ENCODE results near the gene TPT1.
"Not testable (repeated sequence)": the region's sequence is repeated elsewhere in the genome, so short reads cannot be mapped to it uniquely, and the experiment has no call there.

TPT1 gene

DNA sequence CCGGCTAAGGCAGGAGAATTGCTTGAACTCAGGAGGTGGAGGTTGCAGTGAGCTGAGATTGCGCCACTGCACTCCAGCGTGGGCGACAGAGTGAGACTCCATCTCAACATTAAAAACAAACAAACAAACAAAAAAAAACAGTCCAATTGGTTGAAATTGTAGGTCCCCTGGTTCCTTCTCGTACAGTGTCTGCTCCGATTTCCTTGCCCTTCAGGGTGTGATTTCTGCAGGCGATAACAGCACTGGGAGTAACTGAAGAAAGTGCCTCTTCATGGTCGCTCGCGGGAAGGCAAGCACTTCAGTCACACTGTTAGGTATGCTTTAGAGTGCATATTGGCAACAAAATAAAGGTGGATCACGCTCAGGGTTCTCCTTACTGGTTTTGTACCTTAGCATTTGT lies 39.7 kb downstream of the TPT1 start:
- DNase-seq (ENCODE audit: low read depth): no peak

DNA sequence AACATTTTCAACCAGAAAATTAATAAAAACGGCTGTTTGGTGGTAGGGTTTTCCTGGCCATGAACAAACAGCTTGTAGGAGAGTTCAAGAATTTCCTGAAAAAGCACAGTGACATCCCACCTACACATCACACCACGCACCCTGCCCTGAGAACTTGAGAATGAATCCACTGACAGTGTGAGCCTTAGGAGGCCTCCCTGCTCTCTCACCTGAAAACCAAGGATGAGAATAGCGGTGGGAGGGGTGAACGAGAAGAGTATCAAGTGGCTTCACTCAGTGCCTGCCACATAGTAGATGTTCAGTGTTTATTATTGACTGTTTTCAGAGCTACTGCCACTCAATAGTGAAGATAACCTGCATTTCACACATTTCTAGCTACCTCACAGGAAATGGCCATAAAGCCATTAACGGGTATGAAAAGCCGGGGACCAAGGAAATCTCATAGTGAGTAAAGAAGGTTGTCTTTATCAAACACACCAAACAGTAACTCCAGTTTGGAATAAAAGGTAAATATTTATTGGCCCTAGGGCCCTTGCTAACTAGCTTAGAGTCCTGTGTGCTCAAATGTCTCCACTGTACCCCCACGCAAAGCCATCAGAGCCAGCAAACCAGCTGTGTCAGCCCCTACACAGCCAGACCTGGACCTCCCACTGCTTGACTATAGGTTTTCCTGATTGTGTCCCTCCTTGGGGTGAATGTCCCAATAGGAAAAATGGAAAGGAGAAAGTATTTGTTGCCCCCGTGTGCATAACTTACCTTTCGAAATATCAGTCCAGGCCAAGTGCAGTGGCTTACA lies 40.6 kb downstream of the TPT1 start:
- no peak for DNase-seq (ENCODE audit: low read depth)

DNA sequence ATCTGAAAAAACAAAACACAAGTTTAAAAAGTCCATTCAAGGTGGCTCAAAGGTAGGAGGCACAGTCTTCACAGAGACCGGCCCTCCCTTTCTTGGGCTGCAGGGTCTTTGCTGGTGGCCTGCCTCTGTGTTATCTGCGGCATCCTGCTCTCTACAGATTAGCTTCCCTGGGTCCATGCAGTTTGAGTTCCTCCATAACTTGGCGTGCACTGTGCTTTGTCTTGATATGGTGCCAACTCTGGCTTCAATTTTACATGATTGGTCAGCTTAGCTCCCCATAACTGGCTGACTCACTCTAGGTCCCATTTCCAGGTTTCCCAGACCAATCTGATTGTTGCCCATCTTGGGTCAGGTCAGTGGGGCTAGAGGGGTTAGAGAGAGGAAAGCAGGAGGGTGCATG lies 41.8 kb downstream of the TPT1 start:
- no peak for DNase-seq (ENCODE audit: low read depth)

DNA sequence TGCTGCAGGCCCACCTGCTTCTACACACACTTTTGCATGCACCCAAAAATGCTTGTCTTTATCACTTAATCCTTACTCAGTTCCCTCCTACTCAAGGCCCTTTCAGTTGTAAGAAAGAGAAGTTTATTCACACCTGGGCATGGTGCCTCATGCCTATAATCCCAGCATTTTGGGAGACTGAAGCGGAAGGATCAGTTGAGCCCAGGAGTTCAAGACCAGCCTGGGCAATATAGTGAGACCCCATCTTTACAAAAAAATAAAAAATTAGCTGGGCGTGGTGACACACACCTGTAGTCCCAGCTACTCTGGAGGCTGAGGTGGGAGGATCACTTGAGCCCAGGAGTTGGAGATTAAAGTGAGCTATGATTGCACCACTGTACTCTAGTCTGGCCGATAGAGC lies 42.4 kb downstream of the TPT1 start:
- DNase-seq (ENCODE audit: low read depth): not testable (repeated sequence)

DNA sequence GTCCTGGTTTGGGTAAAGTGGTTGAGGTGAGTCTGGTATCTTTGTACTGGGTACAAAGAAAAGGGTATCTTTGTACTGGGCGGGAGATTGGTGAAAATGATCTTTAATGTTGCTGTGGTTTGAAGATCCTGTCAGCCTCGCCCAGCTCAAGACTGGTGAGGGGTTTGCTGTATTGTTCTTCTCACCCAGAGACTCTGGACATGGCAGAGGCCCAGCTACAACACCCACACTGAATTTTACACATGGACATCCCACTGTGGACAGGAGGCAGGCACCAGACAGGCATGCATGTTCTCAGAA lies 42.8 kb downstream of the TPT1 start:
- DNase-seq (ENCODE audit: low read depth): no peak

DNA sequence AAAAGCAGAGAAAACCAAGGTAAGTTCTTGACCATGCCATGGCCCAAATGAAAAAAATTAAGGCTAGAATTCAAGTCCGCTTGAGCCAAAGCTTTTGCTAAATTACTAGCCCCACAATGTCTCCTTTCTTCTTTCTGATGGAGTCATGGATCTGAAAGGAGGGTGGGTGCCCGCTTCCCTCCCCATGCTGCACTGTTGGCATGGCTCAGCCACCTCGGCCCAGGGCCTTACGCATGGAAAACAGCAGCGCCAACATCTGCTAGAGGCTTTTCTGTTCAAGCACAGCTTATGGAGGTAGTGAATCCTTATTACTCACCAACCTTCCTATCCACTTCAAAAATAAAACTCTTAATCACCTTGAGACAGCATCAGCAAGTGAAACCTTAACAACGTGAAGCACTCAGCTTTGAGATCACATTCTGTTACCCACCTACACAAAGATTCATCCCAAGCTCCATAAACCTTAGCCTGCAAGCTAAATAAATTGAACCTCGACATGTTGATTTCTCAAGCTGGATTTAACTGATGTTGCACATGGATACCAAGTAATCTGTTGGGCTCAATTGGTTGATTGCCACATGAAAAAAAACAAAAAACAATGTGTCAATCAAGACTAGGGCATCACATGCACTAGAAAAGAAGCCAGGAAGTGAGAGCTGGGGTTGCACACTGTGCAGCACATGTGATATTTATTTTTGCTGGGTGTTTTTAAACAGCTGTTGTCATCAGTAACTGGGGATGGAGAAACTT lies 43.4 kb downstream of the TPT1 start:
- DNase-seq (ENCODE audit: low read depth): no peak

DNA sequence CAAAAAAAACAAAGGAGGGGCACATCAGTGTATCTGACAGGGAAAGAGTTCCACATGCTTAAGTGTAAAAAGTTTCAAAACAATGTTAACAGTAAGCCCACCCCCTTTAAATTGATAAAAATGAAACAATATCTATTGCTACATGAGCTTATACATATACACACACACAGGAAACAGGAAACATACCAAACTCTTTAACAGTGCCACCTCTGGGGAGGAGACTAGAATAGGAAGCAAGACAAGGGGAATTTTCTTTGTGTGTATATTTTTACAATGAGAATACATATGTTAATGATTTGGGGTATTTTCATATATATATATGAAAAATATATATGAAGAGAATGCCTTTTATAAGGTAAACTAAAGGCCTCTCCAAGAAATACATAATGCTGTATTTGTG lies 44.7 kb downstream of the TPT1 start:
- DNase-seq (ENCODE audit: low read depth): no peak

DNA sequence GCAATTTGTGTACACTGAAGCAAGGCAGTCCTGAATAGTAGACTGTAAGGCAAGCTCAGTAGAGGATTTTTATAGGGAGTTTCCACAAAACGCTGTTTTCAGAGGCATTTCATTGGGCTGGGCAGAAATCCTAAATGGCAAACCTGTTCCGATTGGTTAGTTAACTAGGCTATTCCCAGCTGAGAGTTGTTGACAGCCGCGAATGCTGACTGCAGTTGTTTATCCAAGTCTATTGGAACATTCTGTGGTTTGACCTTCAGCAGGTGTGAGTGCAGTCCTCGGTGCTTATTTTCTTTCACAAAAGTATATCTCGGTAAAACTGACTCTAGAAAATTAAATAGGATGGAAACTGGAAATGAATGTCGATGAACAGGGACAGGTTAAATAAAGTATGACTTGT lies 45.4 kb downstream of the TPT1 start:
- DNase-seq (ENCODE audit: low read depth): no peak

DNA sequence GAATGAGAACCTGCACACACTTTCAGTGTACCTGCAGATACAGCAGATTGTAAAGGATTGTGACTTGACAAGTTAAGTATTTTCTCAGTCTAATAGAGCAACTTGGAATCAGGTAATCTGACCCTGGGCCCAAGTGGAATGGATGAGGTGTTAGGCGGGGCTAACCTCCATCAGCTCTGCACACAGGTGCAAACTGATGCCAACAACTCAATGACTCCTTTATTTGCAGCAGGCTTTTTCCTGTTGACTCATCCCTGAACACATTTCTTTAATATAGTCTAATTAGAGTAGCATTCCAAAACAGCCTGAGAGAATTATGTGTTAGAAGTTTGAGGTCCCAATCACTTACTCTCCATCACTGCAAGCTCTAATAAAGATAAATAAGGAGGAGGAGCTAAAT lies 48.8 kb downstream of the TPT1 start:
- DNase-seq (ENCODE audit: low read depth): no peak

DNA sequence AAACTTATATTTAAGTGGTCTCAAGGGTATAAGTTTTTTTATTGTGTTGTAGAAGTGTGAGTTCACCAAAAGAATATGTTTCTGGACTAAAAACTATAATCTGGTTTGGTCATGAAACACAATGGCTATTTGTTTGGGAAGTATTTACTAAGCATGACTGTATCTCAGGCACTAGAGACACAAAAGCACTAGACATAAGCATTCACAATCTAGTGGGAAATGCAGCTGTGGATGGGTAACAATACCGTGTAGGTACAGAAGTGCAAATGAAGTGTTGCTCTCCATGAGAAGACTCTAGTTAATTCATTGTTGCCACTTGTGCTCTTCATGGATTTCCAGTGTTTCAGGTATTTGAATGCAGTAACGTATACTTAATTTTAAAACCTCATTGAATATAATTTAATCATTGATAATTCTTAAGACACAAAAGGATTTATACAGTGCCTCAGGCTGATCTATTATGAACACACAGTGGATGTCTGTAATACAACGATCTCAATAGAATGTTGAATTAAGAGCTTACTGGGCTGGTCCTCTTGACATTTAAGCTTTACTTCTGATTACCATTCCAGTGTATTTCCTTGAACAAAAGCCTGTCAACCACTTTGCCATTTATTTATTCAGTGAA lies 50.9 kb downstream of the TPT1 start:
- no peak for DNase-seq (ENCODE audit: low read depth)

Measured in T-helper 22 cell (primary cell).